ENCODE results near the gene POLR3K. TPM values are rescaled to one million over a fixed set of nuclear protein-coding genes. Genes with fewer than 3 reads are reported as not detected.
"Not testable (repeated sequence)": the region's sequence is repeated elsewhere in the genome, so short reads cannot be mapped to it uniquely, and the experiment has no call there.

The POLR3K gene
- total RNA-seq, 1 donor from 2014 or later, result 88.9 TPM

DNA sequence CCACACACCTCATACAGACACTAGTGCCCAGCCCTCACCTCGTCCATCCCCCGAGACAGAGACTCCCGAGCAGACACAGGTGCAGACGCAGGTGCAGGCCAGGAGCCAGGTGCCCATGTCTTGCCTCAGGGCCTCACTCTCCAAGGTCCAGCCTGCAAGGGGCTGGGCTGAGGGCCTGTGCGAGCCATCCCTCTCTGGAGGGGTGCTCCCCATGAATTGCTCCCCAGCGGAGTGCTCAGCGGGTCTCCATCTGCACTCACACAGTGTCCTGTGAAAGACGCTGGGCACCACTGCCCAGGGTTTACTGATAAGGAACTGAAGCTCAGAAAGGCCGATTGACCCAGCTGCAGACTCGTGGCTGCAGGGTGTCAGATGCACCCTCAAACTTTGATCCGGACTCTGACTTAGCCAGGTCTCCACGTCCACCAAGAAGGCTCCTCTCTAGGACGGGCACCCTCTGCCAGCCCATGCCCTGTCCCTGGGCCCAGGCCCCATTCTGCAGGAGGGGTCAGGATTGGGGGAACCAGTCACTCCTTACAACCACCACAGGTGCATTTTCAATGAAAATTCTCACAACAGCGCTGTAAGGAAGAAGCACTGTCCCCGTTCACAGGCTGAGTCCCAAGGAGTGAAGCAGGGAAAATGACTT lies 16.9 kb downstream of the POLR3K start:
- no peak for DNase-seq
- Mint-ChIP-seq H3K27ac (no peak overlapping the region), H3K4me1 (peaks cover 17% of the 10 kb centered on the region), H3K9me3 (no peaks in the 10 kb centered on the region), H3K27me3 (no peaks in the 10 kb centered on the region), H3K4me3 (no peak overlapping the region), H3K36me3 (ENCODE audit: low read depth) (peaks cover 19% of the 10 kb centered on the region)
- intact Hi-C loops (cut with micrococcal nuclease), result no loop called here

DNA sequence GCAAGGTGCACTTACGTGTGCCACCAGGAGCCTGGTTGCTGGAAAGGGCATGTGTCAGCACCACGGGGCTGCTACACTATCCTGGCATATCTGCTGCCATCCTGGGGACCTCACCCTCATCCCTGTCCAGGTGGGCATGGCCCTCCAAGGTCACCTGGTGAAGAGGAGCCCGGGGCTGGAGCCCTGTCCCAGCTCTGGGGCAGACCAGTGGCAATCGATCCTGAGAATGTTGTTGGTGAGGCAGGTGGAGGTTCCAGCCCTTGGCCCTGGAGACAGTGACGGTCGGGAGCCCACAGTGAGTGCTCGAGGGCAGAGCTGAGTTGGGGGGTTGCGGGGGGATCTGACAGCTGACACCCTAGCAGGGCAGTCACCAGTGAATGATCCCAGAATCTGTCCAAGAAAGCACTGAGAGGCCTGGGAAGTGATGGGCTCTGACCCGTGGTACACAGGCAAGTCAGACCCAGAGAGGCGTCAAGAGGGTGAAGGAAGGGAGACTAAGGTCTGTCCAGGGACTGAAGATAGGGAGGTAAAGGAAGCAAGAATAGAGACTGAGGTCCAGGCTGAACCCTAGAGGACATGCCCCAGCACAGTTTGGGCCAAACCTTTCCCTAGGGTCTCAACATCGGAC lies 17.6 kb downstream of the POLR3K start:
- no peak overlapping the region for H3K27ac Mint-ChIP-seq

DNA sequence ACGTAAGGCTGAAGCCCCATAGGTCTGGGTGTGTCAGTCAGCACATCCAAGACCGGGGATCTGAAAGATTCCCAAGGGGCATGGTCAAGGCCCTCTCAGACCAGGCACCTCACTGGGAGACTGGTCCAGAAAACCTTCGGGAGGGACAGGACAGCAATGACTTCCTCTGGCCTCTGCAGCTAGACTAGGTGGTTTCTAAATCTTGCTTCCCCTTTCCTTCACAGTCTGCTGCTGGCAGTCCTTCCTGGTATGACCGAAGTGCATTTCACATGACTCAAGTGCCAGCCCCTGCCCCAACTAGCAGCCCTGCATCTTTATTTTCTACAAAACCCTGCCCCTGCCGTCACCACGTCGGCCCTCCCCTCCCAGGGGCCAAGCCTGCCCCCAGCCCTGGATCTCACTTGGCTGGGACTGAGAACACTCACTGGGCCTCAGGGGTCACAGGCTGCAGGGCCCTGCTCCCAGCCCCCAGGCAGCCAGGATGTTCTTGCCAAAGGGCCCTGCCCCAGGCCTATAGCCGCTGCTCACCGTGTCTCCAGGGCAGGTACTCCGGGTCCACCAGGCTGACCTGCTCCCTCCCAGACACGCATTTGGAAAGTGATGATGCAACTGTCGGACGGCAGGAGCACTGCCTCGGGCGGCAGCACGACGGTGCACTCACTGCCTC lies 18.3 kb downstream of the POLR3K start:
- intact Hi-C loops (cut with micrococcal nuclease), result no loop called here

More for the DNA sequence above, 17.6 kb downstream of the POLR3K start:
- Mint-ChIP-seq H3K9me3 (no peaks in the 10 kb centered on the region), H3K4me3 (no peak overlapping the region), H3K27me3 (no peaks in the 10 kb centered on the region), H3K36me3 (ENCODE audit: low read depth) (peaks cover 15% of the 10 kb centered on the region), H3K4me1 (peaks cover 17% of the 10 kb centered on the region)
- peak; percentile 51 for DNase-seq
- intact Hi-C loops (cut with micrococcal nuclease), result no loop called here

DNA sequence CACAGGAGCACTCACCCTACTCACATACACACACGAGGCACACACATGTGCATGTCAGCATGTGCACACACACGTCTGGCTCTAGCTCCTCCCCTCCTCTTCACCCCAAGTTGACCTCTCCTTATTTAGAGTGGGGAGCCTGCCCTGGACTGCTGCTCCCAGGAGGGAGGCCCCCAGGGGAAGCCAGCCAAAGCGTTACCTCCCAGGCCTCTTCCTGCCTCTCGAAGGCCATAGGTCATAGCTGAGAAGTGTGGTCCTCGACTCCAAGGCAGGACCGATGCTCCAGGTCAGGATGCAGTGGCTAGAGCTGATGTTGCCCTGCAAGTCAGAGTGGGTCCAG lies 18.8 kb downstream of the POLR3K start:
- no peak for DNase-seq
- Mint-ChIP-seq H3K36me3 (ENCODE audit: low read depth) (peaks cover 15% of the 10 kb centered on the region), H3K4me1 (peaks cover 14% of the 10 kb centered on the region), H3K9me3 (no peaks in the 10 kb centered on the region), H3K27me3 (no peaks in the 10 kb centered on the region), H3K27ac (no peak overlapping the region), H3K4me3 (no peak overlapping the region)
- intact Hi-C loops (cut with micrococcal nuclease), result no loop called here

More for the DNA sequence above, 18.3 kb downstream of the POLR3K start:
- Mint-ChIP-seq H3K4me1 (peaks cover 17% of the 10 kb centered on the region), H3K9me3 (no peaks in the 10 kb centered on the region), H3K27me3 (no peaks in the 10 kb centered on the region), H3K4me3 (no peak overlapping the region), H3K27ac (no peak overlapping the region), H3K36me3 (ENCODE audit: low read depth) (peaks cover 15% of the 10 kb centered on the region)
- DNase-seq, result peak; percentile 53

DNA sequence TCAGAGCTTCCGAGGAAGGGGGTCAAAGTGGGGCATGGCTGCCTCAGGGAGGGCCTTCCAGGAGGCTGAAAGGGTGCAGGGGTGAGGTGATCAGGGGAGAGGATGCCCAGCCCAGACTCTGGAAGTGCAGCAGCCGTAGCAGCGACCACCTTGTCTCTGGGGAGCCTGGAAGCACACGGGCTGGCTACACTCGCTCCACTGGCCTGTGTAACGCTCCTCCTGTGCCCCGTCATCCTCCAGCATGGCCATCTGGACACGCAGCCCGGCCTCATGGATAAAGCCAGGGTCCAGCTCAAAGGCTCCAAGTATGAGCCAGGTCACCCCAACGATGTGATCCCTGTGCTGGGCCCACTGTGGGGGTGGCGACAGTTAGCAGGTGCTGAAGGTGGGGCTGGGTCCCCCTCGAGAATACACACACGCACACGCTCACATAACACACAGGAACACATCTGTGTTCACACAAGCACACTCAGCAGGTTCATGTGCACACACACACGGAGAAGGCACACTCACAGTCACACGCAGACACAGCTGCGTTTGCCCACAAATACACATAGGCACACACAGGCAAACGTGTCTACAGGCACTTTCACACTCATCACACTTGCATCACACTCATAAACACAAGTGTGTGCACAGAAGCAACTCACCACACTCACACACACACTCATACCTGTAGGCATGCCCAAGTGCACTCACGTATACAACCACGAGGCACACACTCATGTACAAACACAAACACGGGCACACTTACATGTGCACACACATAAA lies 19.3 kb downstream of the POLR3K start:
- H3K27me3 Mint-ChIP-seq, result no peaks in the 10 kb centered on the region
- no peaks in the 10 kb centered on the region for H3K9me3 Mint-ChIP-seq
- H3K4me3 Mint-ChIP-seq, result no peak overlapping the region
- peaks cover 11% of the 10 kb centered on the region for H3K36me3 Mint-ChIP-seq (ENCODE audit: low read depth)
- no peak overlapping the region for H3K27ac Mint-ChIP-seq
- peaks cover 9% of the 10 kb centered on the region for H3K4me1 Mint-ChIP-seq
- intact Hi-C loops (cut with micrococcal nuclease), result no loop called here
- no peak for DNase-seq

DNA sequence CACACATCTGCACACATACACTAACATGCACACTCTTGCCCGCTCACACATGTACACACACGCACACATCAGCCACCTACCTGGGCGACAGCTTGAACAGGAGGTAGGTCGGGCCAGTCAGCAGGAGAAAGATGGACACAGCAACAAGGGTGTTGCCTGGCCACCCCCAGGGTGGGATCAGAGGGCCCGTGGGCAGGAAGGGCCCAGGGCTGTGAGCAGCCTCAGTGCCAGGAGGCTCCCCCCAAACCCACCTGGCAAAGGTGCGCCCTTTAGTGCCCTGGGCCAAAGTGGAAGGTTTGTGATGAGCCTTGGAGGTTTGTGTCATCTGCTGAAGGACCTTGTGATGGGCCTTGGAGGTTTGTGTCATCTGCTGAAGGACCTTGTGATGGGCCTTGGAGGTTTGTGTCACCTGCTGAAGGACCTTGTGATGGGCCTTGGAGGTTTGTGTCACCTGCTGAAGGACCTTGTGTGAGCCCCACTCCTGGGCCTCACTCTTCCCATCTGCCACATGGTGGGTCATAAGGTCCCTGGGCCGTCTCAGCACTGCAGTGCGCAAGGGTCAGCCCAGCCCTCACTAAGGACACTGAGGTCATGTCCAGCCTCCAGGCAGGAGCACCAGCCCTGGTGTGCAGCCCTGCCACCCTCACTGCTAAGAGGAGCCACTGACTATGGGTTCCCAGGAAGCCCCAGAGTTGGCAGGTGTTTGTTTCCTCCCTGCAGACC lies 20.1 kb downstream of the POLR3K start:
- DNase-seq; H3K9me3 Mint-ChIP-seq; H3K4me3 Mint-ChIP-seq; intact Hi-C loops (cut with micrococcal nuclease); H3K27ac Mint-ChIP-seq; H3K36me3 Mint-ChIP-seq (ENCODE audit: low read depth); H3K4me1 Mint-ChIP-seq; H3K27me3 Mint-ChIP-seq: not testable (repeated sequence)

DNA sequence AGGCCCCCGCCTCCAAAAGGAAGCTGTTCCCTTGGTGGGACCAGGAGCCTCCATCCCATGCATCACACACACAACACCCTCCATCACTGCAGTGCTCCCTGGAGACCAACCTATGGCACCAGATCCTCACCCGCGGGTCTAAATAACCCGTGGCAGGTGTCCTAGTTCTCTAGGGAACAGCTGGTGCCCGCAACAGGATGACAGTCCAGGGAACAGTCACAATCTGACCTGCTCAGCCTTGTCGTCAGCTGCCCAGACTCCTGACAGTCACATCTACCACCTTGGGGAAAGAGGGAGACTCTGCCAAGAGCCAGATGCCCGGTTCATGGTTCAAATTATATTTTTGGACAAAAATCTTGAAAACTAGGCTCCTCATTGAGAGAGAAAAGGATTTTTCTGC lies 22.8 kb downstream of the POLR3K start:
- H3K4me3 Mint-ChIP-seq; H3K27ac Mint-ChIP-seq; H3K4me1 Mint-ChIP-seq; DNase-seq; intact Hi-C loops (cut with micrococcal nuclease); H3K27me3 Mint-ChIP-seq; H3K36me3 Mint-ChIP-seq (ENCODE audit: low read depth); H3K9me3 Mint-ChIP-seq: not testable (repeated sequence)

DNA sequence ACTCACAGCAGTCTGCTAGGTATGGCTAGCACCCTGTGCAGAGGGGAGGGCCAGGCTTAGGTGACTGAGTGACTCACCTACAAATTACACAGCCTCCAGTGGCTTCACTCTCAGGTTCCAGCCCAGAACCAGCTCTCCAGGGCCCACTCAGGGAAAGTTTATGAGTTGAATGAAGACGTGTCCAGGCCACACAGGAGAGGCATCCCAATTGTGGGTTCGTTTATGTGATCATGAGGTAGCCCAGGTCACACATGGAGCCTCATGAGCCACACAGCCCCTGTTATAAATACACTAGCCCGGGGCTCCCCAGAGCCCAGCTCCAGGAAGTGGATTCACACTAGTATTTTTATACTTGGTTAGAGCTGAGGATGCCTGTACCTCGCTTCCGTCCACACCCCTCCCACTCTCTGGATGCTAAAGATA lies 27.5 kb downstream of the POLR3K start:
- H3K36me3 Mint-ChIP-seq (ENCODE audit: low read depth); H3K9me3 Mint-ChIP-seq; H3K27ac Mint-ChIP-seq; H3K4me1 Mint-ChIP-seq; H3K4me3 Mint-ChIP-seq; H3K27me3 Mint-ChIP-seq; intact Hi-C loops (cut with micrococcal nuclease): not testable (repeated sequence)
- peak; percentile 58 for DNase-seq

DNA sequence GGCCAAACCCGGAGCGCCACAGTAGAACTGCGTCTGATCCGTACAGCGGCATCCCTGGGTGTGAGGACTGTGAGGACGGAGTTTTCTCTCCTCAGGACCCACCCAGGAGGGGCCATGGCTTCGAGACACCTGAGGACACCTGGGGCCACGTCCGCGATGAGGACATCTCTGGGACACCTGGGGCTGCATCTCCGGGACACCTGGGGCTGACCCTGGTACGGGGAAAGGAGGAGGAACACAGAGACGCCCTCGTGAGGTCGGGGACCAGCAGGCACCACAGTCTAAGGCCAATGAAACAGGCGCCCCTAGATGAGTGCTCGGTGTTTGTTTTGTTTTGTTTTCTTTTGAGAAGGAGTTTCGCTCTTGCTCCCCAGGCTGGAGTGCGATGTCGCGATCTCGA lies 29.3 kb downstream of the POLR3K start:
- H3K4me3 Mint-ChIP-seq; H3K9me3 Mint-ChIP-seq; intact Hi-C loops (cut with micrococcal nuclease); H3K36me3 Mint-ChIP-seq (ENCODE audit: low read depth); H3K27me3 Mint-ChIP-seq; H3K4me1 Mint-ChIP-seq; DNase-seq; H3K27ac Mint-ChIP-seq: not testable (repeated sequence)

DNA sequence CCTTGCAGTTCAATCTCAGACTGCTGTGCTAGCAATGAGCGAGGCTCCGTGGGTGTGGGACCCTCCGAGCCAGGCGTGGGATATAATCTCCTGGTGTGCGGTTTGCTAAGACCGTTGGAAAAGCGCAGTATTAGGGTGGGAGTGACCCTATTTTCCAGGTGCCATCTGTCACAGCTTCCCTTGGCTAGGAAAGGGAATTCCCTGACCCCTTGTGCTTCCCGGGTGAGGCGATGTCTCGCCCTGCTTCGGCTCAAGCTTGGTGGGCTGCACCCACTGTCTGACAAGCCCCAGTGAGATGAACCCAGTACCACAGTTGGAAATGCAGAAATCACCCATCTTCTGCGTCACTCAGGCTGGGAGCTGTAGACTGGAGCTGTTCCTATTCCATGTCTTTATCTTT lies 32.5 kb downstream of the POLR3K start:
- H3K4me3 Mint-ChIP-seq; H3K27me3 Mint-ChIP-seq; H3K36me3 Mint-ChIP-seq (ENCODE audit: low read depth); H3K4me1 Mint-ChIP-seq; intact Hi-C loops (cut with micrococcal nuclease); DNase-seq; H3K9me3 Mint-ChIP-seq; H3K27ac Mint-ChIP-seq: not testable (repeated sequence)

DNA sequence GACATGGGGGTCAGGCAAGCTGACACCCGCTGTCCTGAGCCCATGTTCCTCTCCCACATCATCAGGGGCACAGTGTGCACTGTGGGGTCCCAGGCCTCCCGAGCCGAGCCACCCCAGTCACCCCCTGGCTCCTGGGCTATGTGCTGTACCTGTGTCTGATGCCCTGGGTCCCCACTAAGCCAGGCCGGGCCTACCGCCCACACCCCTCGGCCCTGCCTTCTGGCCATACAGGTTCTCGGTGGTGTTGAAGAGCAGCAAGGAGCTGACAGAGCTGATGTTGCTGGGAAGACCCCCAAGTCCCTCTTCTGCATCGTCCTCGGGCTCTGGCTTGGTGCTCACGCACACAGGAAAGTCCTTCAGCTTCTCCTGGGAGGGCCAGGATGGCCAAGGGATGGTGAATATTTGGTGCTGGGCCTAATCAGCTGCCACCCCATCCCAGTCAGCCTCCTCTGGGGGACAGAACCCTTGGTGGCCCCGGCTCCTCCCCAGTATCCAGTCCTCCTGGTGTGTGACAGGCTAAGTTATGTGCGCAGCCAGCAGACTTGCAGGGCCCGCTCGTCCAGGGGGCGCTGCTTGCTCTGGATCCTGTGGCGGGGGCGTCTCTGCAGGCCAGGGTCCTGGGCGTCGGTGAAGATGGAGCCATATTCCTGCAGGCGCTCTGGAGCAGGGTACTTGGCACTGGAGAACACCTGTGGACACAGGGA lies 36.2 kb downstream of the POLR3K start:
- DNase-seq; intact Hi-C loops (cut with micrococcal nuclease); H3K36me3 Mint-ChIP-seq (ENCODE audit: low read depth); H3K4me1 Mint-ChIP-seq; H3K9me3 Mint-ChIP-seq; H3K4me3 Mint-ChIP-seq; H3K27me3 Mint-ChIP-seq; H3K27ac Mint-ChIP-seq: not testable (repeated sequence)

DNA sequence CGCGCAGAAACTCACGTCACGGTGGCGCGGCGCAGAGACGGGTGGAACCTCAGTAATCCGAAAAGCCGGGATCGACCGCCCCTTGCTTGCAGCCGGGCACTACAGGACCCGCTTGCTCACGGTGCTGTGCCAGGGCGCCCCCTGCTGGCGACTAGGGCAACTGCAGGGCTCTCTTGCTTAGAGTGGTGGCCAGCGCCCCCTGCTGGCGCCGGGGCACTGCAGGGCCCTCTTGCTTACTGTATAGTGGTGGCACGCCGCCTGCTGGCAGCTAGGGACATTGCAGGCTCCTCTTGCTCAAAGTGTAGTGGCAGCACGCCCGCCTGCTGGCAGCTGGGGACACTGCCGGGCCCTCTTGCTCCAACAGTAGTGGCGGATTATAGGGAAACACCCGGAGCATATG lies 42.6 kb downstream of the POLR3K start:
- H3K27ac Mint-ChIP-seq; H3K4me3 Mint-ChIP-seq; H3K36me3 Mint-ChIP-seq (ENCODE audit: low read depth); H3K4me1 Mint-ChIP-seq; H3K9me3 Mint-ChIP-seq; H3K27me3 Mint-ChIP-seq; intact Hi-C loops (cut with micrococcal nuclease): not testable (repeated sequence)
- peak; percentile 97 for DNase-seq

DNA sequence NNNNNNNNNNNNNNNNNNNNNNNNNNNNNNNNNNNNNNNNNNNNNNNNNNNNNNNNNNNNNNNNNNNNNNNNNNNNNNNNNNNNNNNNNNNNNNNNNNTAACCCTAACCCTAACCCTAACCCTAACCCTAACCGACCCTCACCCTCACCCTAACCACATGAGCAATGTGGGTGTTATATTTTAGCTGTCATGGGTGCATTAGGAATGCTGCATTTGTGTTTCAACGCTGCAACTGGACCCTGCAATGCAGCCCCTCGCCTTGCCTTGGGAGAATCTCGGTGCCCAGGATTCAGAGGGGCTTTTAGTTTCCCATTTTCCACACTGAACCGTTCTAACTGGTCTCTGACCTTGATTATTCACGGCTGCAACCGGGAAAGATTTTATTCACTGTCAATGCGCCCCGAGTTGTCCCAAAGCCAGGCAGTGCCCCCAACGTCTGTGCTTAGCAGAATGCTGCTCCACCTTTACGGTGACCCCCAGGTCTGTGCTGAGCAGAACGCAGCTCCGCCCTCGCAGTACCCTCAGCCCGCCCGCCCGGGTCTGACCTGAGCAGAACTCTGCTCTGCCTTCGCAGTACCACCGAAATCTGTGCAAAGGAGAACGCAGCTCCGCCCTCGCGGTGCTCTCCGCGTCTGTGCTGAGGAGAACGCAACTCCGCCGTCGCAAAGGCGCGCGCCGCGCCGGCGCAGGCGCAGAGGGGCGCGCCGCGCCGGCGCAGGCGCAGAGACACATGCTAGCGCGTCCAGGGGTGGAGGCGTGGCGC lies 43.3 kb downstream of the POLR3K start:
- Mint-ChIP-seq H3K4me1 (no peaks in the 10 kb centered on the region), H3K4me3 (peak overlapping the region; percentile 30), H3K36me3 (ENCODE audit: low read depth) (no peaks in the 10 kb centered on the region), H3K27me3 (no peaks in the 10 kb centered on the region), H3K9me3 (no peaks in the 10 kb centered on the region), H3K27ac (no peak overlapping the region)
- intact Hi-C loops (cut with micrococcal nuclease), result no loop called here
- peak; percentile 66 for DNase-seq

Measured in activated CD4-positive, alpha-beta T cell treated with anti-CD3 and anti-CD28 coated beads, Interleukin-2, amount 10 ng/mL, durations not matched to agents 24 days and 14 days (primary cell).